Measurements from ENCODE around the gene ENTPD3.

Gene ENTPD3

DNA sequence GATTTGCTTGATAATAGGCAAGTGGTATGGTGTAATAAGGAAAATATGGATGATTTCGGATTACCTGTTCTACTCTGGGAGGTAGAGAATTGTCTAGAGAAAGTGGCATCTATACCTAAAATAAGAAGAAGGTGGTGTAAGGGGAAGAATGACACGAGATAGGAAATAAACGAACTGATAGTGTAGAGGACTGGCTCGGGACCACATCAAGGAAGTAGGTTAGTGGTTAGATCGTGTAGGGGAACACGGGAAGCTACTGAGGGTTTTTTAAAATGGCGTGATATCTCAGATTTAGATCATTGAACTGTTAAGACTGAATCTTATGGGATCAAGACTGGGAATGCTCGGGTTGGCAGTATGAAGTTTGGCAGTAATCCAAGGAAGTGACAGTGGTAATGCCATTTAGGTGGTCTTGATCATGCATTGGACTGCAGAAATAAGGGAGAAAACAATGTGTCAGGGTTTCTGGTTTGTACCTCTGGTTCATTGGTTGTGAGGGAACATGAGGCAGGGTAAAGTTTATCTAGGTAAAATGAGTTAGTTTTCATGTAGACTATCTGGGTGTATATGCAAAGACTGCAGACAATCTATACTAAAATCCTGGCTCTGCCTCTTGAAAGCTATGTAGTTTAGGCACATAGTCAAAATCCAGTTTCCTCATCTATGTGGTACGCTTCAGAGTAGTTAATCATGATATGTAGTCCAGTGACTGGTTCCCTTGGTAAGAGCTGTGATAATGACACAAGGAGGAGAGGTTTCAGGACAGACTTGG, 77.5 kb downstream of the ENTPD3 start:
- DNase-seq: no peak

DNA sequence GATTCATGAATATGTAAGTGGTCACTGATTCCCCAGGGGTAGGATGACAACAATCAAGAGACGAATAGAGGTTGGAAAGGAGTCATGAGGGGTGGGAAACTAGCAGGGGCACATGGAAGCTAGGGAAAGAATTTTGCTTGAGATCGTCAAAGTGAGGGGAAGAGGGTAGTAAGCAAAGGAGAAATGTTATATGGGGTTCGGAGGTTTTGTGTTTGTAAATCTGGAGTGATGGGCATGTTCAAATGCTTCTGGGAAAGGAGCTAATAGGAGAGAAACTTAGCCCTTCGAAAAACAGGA, 78.1 kb downstream of the ENTPD3 start:
- no peak for DNase-seq

DNA sequence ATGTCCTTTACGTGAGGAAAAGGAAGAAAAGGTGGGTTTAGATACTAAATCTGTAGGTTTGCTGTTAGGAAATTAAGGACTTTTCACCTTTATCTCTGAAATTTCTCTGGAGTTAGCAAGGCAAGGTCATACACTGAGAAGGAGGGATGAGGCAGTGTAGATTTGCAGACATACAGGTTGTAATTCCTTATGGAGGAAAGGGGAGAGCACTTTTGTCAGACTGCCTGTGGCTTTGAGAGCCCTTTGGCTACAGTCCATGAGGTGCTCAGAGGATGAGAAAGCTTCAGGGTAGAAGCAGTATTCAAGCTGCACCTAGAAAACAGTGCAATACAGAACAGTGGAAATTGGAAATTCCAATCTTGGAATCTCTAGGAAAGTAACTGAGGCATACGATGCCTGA, 78.5 kb downstream of the ENTPD3 start:
- no peak for DNase-seq

DNA sequence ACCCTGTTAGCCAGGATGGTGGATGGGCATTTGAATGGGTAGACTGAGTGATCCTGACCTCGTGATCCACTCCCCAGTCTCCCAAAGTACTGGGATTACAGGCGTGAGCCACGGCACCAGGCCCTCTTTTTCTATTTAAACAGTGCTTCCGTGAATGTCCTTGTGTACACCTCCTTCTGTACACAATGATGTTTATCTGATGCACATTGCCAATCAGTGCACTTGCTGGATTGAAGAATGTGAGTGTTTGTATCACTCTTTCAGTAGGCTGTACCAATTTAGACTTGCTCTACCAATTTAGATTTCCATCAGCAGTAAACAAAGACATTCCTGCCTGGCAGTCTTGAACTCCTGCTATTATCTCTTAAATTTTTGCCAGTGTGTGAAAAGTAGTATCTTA, 81.0 kb downstream of the ENTPD3 start:
- no peak for DNase-seq

DNA sequence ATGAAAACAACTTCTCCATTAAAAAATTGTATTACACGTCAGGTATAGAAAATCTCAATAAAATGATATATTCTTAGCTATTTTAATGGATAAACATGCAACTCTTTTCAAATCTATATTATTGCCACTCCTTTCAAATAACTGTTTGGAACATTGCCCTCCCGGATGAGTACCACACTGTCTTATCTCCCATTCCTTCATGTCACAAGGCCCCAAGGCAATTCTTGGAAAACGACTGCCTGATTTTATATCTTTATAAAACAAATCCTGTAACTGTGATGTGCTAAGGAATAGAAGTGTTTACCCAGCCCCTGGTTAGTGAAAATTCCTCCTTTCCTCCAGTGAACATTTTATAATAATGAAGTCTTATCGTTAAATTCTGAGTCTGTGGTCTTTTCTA, 83.7 kb downstream of the ENTPD3 start:
- no peak for DNase-seq

DNA sequence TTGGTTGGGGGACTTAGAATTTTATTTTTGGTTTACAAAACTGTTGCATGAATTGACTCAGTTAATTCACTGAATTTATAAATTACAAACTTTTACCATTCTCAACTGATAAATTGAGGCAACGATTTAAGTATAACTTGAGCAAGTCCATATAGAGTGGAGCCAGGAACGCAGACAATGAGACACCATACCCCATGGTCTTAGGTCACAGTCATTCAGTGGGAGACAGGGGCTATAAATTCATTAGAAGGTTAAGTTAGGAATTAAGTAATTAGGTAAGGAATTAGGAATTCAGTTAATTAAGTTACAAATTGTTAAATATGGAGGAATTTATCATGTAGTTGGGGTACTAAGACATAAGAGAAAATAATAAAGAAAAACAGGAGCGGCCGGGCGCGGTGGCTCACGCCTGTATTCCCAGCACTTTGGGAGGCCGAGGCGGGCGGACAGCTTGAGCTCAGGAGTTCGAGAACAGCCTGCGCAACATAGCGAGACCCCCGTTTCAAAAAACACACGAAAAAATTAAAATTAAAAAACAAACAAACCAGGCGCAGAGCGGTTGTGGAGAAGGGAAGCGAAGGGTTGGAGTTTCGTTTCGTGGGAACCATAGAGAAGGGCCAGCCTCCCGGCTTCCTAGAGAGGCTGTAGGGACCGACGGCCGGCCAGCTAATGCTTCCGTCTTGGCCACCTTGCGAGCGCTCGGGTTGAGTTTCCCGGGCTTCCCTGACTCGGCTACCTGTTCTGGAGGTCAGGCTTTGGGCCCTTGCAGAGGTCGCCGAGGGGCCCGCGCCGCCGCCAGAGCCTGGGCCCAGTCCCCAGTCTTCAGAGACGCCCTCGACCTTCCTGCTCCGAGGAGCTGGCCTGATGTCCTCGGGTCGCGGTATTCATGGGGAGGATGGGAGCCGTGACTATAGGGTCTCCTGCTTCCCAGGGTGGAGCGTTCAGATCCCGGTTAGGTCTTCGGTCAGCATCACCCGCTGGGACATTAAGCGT, 89.8 kb downstream of the ENTPD3 start, which contains the start of gene ZNF619:
Gene ZNF619, plus strand, starts transcription at position 645 of the 993 bp plus-strand sequence. CDS start 858 bp downstream, outside the sequence.
- DNase-seq: peak; percentile 18 to 73

DNA sequence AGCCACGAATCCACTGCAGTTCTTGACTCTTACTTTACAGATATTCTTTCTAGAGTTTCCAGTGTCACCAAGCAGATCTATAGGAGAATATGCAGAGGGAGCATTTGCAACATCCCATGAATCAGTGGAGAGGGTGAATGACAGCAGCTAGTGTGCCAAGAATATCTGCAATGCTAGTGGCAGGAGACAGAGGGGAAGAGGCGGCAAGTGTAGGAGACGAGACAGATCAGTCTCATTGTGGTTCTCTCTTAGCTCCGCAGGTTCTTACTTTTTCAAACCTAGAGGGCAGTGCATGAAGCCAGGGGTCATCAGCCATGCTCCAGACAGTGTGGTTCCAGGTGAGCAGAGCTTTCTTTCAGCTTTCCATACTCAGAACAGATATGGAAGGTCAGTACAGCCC, 90.7 kb downstream of the ENTPD3 start:
- DNase-seq: no peak
